ENCODE results near the gene C16orf74.
A peak's percentile ranks its signal among the peaks of the same experiment; 100 is the strongest.

The C16orf74 gene

GRCh38 chr16:85750146-85750826 lies 610 bp downstream of the C16orf74 start:
- DNase-seq (ENCODE audit: low spot score): peak; percentile 49

- no peak for DNase-seq (ENCODE audit: low spot score)
Observed at GRCh38 chr16:85749771-85750145, 1.1 kb downstream of the C16orf74 start.

- peak; percentile 58 for DNase-seq (ENCODE audit: low spot score)
Observed at GRCh38 chr16:85746460-85747215, 4.3 kb downstream of the C16orf74 start.

- no peak for DNase-seq (ENCODE audit: low spot score)
Observed at GRCh38 chr16:85738923-85739715, 11.8 kb downstream of the C16orf74 start.

- no peak for DNase-seq (ENCODE audit: low spot score)
Observed at GRCh38 chr16:85736921-85737320, 14.0 kb downstream of the C16orf74 start.

GRCh38 chr16:85735946-85736345 lies 14.9 kb downstream of the C16orf74 start:
- no peak for DNase-seq (ENCODE audit: low spot score)

GRCh38 chr16:85735225-85735635 lies 15.7 kb downstream of the C16orf74 start:
- no peak for DNase-seq (ENCODE audit: low spot score)

- DNase-seq (ENCODE audit: low spot score): no peak
Observed at GRCh38 chr16:85734311-85735017, 16.4 kb downstream of the C16orf74 start.

GRCh38 chr16:85733839-85734170 lies 17.1 kb downstream of the C16orf74 start:
- peak; percentile 93 for DNase-seq (ENCODE audit: low spot score)

- DNase-seq (ENCODE audit: low spot score): no peak
Observed at GRCh38 chr16:85733155-85733838, 17.6 kb downstream of the C16orf74 start.

GRCh38 chr16:85731179-85731578 lies 19.7 kb downstream of the C16orf74 start:
- no peak for DNase-seq (ENCODE audit: low spot score)

GRCh38 chr16:85730186-85730465 lies 20.8 kb downstream of the C16orf74 start:
- no peak for DNase-seq (ENCODE audit: low spot score)

- no peak for DNase-seq (ENCODE audit: low spot score)
Observed at GRCh38 chr16:85729452-85730185, 21.3 kb downstream of the C16orf74 start.

- peak; percentile 60 for DNase-seq (ENCODE audit: low spot score)
Observed at GRCh38 chr16:85728879-85729278, 22.0 kb downstream of the C16orf74 start.

GRCh38 chr16:85724936-85725335 lies 26.0 kb downstream of the C16orf74 start:
- DNase-seq (ENCODE audit: low spot score): no peak

- no peak for DNase-seq (ENCODE audit: low spot score)
Observed at GRCh38 chr16:85724126-85724879, 26.6 kb downstream of the C16orf74 start.

- no peak for DNase-seq (ENCODE audit: low spot score)
Observed at GRCh38 chr16:85722128-85722893, 28.6 kb downstream of the C16orf74 start.

GRCh38 chr16:85720302-85720637 lies 30.6 kb downstream of the C16orf74 start:
- no peak for DNase-seq (ENCODE audit: low spot score)

- DNase-seq (ENCODE audit: low spot score): no peak
Observed at GRCh38 chr16:85719605-85720301, 31.1 kb downstream of the C16orf74 start.

Measured in iPS-NIHi11 (cell line).